Measurements from ENCODE around the gene UNKL.

DNA sequence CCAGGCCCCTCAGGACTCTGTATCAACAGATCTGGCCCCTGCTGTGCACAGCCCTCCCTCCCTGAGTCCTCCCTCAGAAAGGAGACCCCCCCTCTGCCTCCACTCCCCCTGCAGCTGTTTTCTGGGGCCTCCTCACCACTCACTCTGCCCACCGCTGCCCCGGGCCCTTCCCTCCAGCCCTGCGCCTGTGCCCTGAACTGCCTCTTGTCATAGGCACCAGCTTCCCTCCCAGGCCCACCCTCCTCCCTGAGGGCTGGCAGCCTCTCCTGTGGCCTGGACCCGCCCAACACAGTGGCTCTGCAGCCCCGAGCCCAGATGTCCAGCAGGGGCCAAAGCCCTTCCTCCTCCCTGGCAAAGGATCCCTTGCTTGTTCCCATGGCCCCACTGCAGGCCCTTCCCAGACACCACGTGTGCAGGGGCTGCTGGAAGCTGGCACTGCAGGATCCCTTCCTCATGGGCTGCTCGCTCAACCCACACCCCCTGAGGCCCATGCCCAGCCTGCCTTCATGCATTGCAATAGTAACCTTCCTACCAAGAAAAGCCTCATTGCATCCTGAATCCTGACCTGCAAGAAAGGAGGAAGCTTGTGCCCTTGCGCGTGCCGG lies 37.0 kb downstream of the UNKL start:
- TF ChIP-seq SIN3A (IDR thresholded peaks at IDR 0.05; ENCODE audit: borderline replicate concordance, insufficient read depth, low read length), result no peak
- TF ChIP-seq POLR2AphosphoS5 (IDR thresholded peaks at IDR 0.05; ENCODE audit: low read depth, low read length), result no peak
- TF ChIP-seq TAF1 (IDR thresholded peaks at IDR 0.05; ENCODE audit: borderline replicate concordance, insufficient read depth, low read length), result no peak
- TF ChIP-seq, protein P1, sequence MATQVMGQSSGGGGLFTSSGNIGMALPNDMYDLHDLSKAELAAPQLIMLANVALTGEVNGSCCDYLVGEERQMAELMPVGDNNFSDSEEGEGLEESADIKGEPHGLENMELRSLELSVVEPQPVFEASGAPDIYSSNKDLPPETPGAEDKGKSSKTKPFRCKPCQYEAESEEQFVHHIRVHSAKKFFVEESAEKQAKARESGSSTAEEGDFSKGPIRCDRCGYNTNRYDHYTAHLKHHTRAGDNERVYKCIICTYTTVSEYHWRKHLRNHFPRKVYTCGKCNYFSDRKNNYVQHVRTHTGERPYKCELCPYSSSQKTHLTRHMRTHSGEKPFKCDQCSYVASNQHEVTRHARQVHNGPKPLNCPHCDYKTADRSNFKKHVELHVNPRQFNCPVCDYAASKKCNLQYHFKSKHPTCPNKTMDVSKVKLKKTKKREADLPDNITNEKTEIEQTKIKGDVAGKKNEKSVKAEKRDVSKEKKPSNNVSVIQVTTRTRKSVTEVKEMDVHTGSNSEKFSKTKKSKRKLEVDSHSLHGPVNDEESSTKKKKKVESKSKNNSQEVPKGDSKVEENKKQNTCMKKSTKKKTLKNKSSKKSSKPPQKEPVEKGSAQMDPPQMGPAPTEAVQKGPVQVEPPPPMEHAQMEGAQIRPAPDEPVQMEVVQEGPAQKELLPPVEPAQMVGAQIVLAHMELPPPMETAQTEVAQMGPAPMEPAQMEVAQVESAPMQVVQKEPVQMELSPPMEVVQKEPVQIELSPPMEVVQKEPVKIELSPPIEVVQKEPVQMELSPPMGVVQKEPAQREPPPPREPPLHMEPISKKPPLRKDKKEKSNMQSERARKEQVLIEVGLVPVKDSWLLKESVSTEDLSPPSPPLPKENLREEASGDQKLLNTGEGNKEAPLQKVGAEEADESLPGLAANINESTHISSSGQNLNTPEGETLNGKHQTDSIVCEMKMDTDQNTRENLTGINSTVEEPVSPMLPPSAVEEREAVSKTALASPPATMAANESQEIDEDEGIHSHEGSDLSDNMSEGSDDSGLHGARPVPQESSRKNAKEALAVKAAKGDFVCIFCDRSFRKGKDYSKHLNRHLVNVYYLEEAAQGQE (IDR thresholded peaks at IDR 0.05; ENCODE audit: insufficient read depth in 1 of 2, low read depth in 2 of 2, low read length in 2 of 2), result no peak
- no peak for TF ChIP-seq FOXP2 (optimal IDR thresholded peaks at IDR 0.05; ENCODE audit: borderline replicate concordance, extremely low read depth, extremely low read length, insufficient read depth)
